Tongue (tissue), 2 donors: ENCODE data around the gene FGGY. TPM values are rescaled to one million over a fixed set of nuclear protein-coding genes. Genes with fewer than 3 reads are reported as not detected.

Experiments
- DNase-seq: peaks from one replicate; pipeline ENCODE4 v3.0.0-alpha.2; 2015
- total RNA-seq: library from RNA; depleted of rRNA; stranded (reverse); fragments of >200 nt; gene quantifications from one replicate; pipeline ENCODE4 v1.2.3, GENCODE V29; 2014

FGGY gene
- total RNA-seq, 1 donor from 2014 or later = 80.4 TPM

DNA sequence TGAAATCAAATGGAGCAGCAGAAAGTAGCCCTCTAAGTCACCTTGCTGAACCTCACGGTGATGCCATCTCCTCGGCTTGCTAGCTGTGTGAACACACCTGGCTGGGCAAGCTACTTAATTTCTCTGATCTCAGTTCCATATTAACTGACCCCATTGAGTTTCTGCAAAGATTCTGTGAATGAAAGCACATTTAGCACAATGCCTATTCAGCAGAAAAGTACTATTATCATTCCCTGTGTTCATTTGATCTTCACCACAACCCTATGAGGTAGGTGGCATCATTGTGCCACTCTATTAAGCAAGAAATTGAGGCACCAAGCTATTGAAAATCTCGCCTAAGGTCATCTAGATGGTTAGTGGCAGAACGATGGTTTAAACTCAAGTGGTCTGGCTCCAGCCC is 387.8 kb downstream of the FGGY start:
- DNase-seq = no peak

DNA sequence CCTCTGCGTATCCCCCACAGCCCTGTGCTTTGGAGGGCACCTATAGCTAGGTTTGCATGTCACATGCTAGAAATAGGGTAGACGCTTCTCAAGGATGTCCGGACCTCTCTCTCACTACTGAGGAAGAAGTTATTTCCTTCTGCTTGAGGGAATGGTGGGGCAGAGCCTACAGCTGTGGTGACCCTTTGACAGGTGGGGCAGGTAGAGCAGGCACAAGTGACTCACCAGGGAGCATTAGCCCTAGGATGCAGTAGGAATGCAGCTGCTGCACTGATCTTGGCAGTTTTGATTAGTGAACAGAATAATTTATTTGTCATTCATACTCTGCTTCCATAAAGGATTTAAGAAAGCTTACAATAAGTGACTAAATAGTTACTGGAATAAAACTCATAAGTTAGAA is 388.2 kb downstream of the FGGY start:
- DNase-seq = no peak

DNA sequence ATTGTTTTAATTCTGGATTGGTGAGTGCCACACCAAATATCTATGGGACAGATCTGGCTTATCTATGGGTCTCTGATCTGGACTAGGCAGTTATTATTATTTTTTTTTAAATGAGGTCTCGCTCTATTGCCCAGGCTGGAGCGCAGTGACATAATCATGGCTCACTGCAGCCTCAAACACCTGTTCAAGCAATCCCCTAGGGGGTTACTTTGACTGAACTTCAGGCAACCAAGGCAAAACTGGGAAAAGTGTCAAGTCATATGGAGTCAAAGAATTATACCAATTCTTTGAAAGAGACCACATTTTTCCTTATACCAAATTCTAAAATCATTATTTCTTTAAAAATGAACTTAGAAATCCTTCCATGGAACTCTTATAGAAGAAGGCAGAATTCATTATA is 388.8 kb downstream of the FGGY start:
- no peak for DNase-seq

DNA sequence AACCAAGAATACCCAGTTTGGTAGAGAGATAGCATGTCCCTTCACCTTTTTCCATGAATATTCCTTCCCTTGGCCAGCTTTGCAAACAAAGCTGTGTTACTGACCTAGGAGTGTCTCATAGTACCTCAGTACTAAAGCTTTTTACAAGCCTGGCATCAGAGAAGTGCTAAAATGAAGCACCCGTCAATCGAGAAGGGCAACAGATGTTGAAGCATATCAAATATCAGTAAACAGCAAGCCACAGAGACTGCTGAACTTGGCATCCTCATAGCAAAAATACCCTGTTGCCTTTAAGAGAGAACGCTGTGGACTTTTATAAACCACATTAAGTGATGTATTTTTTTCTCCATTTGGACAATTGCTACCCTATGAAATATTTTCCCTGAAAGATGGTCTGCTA is 389.3 kb downstream of the FGGY start:
- peak; percentile 86 for DNase-seq

GRCh38 chr1:59686574-59686973 is 389.7 kb downstream of the FGGY start:
- DNase-seq = no peak

DNA sequence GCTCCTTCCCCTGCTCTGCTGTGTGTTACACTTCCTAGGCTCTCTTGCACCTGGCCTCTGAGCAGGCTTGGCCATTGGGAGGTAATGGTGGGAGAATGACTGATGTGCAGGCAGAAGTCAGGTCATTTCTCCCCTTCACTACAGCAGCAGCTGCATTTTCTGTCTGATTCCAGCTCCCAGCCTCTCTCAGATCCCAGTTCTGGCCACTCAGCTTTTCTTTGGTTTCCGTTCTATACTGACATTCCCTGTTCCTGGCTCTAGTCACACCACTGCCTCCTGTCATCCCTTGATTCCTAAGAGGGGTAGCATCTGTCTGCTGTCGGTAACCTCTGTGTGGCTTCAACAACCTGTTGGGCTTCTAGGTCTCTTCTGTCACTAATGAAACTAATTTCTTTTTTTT is 390.2 kb downstream of the FGGY start:
- peak; percentile 65 for DNase-seq

GRCh38 chr1:59688976-59689375 is 392.1 kb downstream of the FGGY start:
- no peak for DNase-seq

- no peak for DNase-seq
These were observed 392.8 kb downstream of the FGGY start for GRCh38 chr1:59689730-59690129.

DNA sequence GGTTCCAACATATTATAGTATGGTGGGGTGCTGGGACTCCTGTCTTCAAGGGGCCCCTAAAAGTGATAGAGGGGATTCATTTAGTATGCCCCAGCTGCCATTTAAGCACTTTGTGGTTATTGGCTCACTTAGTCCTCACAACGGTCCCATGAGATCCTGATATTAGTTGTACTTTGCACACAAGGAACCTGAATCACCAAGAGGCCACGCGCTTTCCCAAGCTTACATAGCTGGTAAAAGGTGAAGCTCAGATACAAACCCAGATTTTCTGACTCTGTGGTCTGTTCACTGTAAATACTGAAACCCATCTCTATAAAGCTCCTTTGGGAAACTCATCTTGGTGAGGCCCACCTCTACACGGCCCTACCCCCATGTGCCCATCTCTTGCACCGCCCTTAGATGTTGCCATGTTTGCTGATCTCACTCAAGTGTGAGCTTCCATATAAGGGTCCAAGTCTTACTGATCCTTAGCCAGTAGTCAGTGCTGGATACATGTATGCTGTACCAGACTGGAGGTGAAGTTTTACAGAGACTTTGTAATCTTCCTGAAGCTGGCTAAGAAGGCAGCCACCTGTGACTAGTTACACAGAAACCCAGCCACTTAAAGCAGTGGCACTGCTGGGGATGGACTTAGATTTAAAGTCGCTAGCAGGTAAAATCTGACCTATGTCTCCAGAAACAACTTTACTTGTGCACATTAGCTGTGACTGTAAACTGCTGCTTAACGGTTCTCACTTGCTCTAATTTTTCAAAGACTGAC is 393.5 kb downstream of the FGGY start:
- DNase-seq = no peak

- DNase-seq = peak; percentile 90
These were observed 394.4 kb downstream of the FGGY start for GRCh38 chr1:59691261-59691660.

DNA sequence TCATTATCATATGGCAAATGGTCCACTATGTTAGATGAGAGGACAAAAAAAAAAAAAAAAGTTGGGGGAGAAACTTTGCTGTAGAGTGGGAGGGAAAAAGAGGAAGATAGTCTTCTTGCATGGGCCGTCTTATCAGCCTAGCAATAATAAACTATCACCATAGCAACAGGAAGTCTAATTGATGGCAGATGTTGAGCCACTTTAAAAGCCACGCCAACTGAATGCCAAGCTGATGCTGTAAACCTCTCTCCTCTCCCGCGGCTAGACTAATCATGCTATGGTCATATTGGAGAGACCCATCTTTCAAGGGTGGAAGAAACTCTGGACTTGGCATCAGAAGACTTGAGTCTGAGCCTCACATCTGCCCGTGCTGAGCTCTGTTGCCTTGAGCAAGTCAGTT is 395.7 kb downstream of the FGGY start:
- peak; percentile 82 for DNase-seq

- DNase-seq = no peak
These were observed 396.5 kb downstream of the FGGY start for GRCh38 chr1:59693406-59693805.

DNA sequence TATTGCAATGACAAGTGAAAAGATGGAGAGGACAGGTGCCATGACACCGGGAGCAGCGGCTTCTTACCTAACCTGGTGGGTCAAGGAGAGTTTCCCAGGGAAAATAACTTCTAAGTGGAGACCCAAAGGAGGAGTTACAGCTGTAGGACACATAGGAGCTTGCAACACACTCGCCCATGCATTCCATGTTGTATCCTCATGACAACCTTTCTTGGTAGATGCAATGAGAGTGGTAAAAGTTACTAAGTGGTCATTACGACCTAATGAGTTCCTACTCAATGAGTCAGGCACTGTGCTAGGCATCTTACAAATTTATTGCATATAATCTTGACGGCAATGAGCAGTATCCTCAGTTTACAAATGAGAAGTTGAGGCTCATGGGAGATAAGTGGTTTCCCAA is 398.4 kb downstream of the FGGY start:
- DNase-seq = no peak

- no peak for DNase-seq
These were observed 399.7 kb downstream of the FGGY start for GRCh38 chr1:59696421-59697115.

- no peak for DNase-seq
These were observed 400.4 kb downstream of the FGGY start for GRCh38 chr1:59697150-59697800.

- DNase-seq = no peak
These were observed 401.5 kb downstream of the FGGY start for GRCh38 chr1:59698386-59698785.

DNA sequence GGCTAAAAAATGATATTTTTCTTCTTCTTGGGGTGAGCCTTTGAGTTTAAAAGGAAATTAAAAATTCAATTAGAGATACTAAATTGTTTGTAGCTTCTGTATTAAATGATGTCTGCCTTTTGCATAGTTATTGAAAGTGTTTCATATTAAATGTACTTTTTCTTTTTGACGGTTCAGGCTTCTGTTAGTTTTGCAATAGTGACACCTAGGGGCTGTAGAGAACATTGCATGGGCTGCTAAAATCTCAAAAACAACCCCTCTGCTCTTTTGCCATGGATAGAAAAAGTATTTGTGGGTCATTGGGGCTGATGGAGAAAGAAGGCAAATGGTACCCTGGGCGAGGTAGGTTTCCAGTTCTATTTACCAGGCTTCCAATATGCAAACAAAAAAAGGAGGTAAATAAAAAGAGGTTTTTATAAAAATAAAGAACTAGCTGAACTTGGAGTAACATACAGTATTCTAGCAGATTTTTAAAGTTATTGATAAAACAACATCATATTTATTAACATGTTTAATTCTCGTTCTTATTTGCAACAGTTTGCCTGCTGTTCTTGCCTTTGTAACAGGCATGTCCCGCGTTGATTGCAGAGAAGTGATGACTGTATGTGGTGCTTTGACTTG is 402.4 kb downstream of the FGGY start:
- DNase-seq = peak; percentile 83

GRCh38 chr1:59701376-59701775 is 404.5 kb downstream of the FGGY start:
- DNase-seq = no peak

DNA sequence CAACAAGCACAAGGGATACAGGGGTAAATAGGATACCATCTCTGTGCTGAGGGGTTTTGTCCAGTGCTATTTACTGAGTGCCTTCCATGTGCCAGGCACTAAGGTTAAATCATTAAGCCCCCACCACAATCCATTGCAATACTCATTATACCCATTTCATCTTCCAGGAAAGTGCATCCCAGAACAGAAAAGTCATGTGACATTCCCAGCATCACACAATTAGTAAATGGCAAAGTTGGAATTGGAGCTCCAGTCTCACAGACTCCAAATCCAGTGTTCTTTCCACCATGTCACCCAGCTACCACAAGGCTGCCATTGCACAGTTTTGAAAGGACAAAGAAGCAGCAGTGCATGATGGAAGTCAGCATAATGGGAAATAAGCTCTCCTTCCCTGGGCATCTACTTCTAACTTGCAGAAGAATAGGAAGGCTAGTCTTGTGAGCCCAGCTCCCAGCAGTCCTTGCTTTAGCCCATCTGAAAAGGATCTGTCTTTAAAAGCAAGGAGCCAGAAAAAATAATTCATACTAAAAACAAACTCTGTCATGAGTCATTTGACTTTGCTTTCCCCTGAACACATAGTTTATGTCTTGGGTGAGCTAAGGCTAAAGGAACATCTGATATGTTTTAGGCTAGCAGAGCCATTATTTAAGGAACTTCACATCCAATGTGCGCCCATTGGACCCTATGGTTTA is 406.5 kb downstream of the FGGY start:
- DNase-seq = no peak

- no peak for DNase-seq
These were observed 407.1 kb downstream of the FGGY start for GRCh38 chr1:59703918-59704378.

DNA sequence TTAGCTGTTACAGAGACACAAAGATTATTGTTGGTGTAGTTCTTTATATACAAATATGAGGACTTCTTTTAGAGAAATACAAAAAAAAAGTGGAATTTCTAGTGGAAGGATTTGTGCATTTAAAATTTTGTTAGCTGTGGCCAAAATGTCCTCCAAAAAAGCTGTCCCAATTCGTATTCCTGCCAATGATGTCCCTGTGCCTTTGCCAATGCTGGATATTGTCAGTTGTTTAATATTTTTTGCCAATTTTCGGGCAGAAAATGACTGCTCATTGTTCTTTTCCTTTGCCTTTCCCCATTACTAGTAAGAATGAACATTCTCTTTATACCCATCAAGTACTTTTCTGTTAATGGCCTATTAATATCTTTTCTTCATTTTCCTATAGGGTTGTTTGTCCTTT is 407.8 kb downstream of the FGGY start:
- no peak for DNase-seq
